Muscle of leg (tissue), 11 donors: Measurements from ENCODE around the gene EME2. TPM values are rescaled to one million over a fixed set of nuclear protein-coding genes. Genes with fewer than 3 reads are reported as not detected.

ENCODE experiments used
- DNase-seq: peaks from one replicate; pipeline ENCODE4 v3.0.0; 2013
- H3K27ac ChIP-seq: one replicate; pipeline ENCODE4 v1.5.1; 2013; ENCODE audit warnings: mild to moderate bottlenecking, low read length, control low read depth
- H3K27me3 ChIP-seq: one replicate; pipeline ENCODE4 v1.6.1; 2013; ENCODE audit warnings: low read length; ENCODE audit not compliant: control insufficient read depth, insufficient read depth
- H3K36me3 ChIP-seq: one replicate; pipeline ENCODE4 v1.6.1; 2013; ENCODE audit warnings: low read length; ENCODE audit not compliant: control insufficient read depth, insufficient read depth
- H3K4me1 ChIP-seq: one replicate; pipeline ENCODE4 v1.6.1; 2013; ENCODE audit warnings: low read length; ENCODE audit not compliant: control insufficient read depth, insufficient read depth
- H3K4me3 ChIP-seq: one replicate; pipeline ENCODE4 v1.5.1; 2013; ENCODE audit warnings: low read length, control low read depth
- H3K9me3 ChIP-seq: replicated peaks from 2 replicates; pipeline ENCODE4 v1.6.1; 2013; ENCODE audit warnings: low read depth, low read length; ENCODE audit not compliant: control insufficient read depth
- WGBS: methylation state at CpG from one replicate; pipeline ENCODE4 v1.1.5; 2013; ENCODE audit warnings: missing lambda C conversion rate; ENCODE audit not compliant: insufficient coverage; 5-methylcytosine and 5-hydroxymethylcytosine counted together
- polyA plus RNA-seq, 8 donors: library from polyadenylated mRNA; unstranded; fragments of 120-200 nt; gene quantifications; one replicate each; pipeline versions ENCODE4 v1.2.1 to v1.2.3, GENCODE V29; 2013; ENCODE audit warnings: inconsistent platforms in 1 of 8, low replicate concordance in 1 of 8; ENCODE audit not compliant: insufficient read length in 8 of 8, insufficient read depth in 1 of 8
- total RNA-seq: library from RNA; stranded (reverse); fragments of 120-200 nt; gene quantifications from one replicate; pipeline ENCODE4 v1.2.4, GENCODE V29; 2013

The EME2 gene
- total and polyA plus RNA-seq, 9 donors, result 4.0 to 9.7 (median 6.9) TPM

DNA sequence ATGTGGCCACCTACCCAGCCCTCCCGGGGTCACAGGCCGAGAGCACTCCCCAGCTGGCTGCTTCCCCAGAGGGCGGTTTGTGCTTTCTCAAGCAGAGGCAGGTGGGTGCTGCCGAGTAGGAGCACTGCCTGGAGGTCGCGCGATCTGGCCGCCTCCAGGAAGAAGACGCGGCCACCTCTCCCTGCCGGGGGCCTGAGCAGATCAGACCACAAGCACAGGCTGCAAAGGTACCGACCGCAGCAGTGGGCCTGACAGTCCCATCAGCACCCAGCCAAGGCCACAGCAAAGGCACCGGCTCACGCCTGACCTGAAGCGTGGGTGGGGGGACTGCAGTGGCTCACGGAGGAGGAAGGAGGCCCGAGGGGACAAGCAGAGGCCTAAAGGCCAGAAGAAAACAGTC is 36.1 kb downstream of the EME2 start:
- Histone ChIP-seq H3K27me3 (no peaks in the 10 kb centered on the region), H3K9me3 (peaks cover 2% of the 10 kb centered on the region), H3K27ac (no peak overlapping the region), H3K4me3 (no peak overlapping the region), H3K36me3 (peaks cover 46% of the 10 kb centered on the region), H3K4me1 (peaks cover 4% of the 10 kb centered on the region)
- WGBS, result 90% methylated on average over 15 of the region's 18 CpGs
- no peak for DNase-seq

DNA sequence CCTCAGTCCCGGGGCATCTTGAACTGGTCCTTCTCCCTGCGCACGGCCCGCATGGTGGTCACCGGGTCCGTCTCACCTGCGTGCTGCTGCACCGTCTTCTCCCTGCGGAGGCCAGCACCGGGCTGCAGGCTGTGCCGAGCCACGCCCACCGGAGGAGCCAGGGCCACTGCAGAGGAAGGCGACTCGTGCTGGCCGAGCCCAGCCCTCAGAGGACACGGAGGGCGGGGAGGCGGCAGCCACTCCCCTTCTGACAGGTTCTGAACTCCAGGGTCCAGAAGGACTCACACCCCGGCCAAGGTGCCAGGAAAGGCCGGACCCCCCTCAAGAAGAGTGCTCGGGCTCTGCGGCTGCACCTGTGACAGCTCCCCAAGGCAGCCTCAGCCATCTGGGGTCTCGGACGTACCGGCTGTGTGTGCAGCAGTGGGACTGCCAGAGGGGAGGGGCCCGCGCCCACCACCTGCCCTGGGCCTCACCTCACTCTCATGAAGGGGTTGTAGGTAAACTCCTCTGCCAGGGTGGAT is 36.7 kb downstream of the EME2 start:
- H3K27ac ChIP-seq, result no peak overlapping the region
- H3K36me3 ChIP-seq, result peaks cover 46% of the 10 kb centered on the region
- 69% methylated on average over 25 of the region's 28 CpGs for WGBS
- DNase-seq, result no peak
- no peak overlapping the region for H3K4me3 ChIP-seq
- H3K4me1 ChIP-seq, result peaks cover 4% of the 10 kb centered on the region
- peaks cover 2% of the 10 kb centered on the region for H3K9me3 ChIP-seq
- H3K27me3 ChIP-seq, result no peaks in the 10 kb centered on the region

GRCh38 chr16:1810106-1810505 is 37.5 kb downstream of the EME2 start:
- Histone ChIP-seq H3K36me3 (peaks cover 46% of the 10 kb centered on the region), H3K27ac (no peak overlapping the region)

GRCh38 chr16:1810536-1810935 is 37.9 kb downstream of the EME2 start:
- DNase-seq, result no peak

More at GRCh38 chr16:1810106-1810505, 37.5 kb downstream of the EME2 start:
- no peak overlapping the region for H3K4me3 ChIP-seq
- H3K27me3 ChIP-seq, result no peaks in the 10 kb centered on the region
- H3K4me1 ChIP-seq, result peaks cover 4% of the 10 kb centered on the region
- 93% methylated on average over 6 of the region's 16 CpGs for WGBS
- peaks cover 2% of the 10 kb centered on the region for H3K9me3 ChIP-seq
- no peak for DNase-seq

GRCh38 chr16:1812732-1813163 is 40.1 kb downstream of the EME2 start:
- DNase-seq, result peak; percentile 60
- H3K9me3 ChIP-seq, result no peaks in the 10 kb centered on the region
- WGBS, result 10% methylated on average over 2 of the region's 17 CpGs
- H3K27me3 ChIP-seq, result no peaks in the 10 kb centered on the region
- H3K36me3 ChIP-seq, result peaks cover 51% of the 10 kb centered on the region
- H3K4me3 ChIP-seq, result no peak overlapping the region
- H3K27ac ChIP-seq, result no peak overlapping the region
- peaks cover 4% of the 10 kb centered on the region for H3K4me1 ChIP-seq

More at GRCh38 chr16:1810536-1810935, 37.9 kb downstream of the EME2 start:
- H3K9me3 ChIP-seq, result peaks cover 2% of the 10 kb centered on the region
- peaks cover 4% of the 10 kb centered on the region for H3K4me1 ChIP-seq
- peaks cover 50% of the 10 kb centered on the region for H3K36me3 ChIP-seq
- H3K4me3 ChIP-seq, result no peak overlapping the region
- H3K27ac ChIP-seq, result no peak overlapping the region
- no peaks in the 10 kb centered on the region for H3K27me3 ChIP-seq
- WGBS, result 85% methylated on average over 13 of the region's 16 CpGs

DNA sequence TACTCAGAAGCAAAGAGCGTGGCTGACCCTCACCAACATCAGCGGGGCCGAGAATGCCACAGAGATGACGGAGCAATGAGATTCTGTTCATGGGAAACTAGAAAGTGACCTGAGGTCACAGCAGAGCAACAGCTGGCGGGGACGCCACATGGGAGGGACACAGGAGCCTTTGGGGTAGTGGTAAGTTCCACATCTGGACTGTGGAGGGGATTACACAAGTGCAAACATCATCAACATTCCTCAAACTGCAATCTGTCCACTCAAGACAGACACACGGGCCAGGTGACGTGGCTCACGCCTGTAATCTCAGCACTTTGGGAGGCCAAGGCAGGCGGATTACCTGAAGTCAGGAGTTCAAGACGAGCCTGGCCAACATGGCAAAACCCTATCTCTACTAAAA is 42.9 kb downstream of the EME2 start:
- Histone ChIP-seq H3K36me3 (peaks cover 45% of the 10 kb centered on the region), H3K27me3 (no peaks in the 10 kb centered on the region), H3K4me3 (no peak overlapping the region), H3K27ac (no peak overlapping the region), H3K4me1 (peaks cover 4% of the 10 kb centered on the region), H3K9me3 (no peaks in the 10 kb centered on the region)
- 92% methylated on average over 4 of the region's 11 CpGs for WGBS
- DNase-seq, result no peak

GRCh38 chr16:1816396-1817275 is 44.0 kb downstream of the EME2 start:
- H3K9me3 ChIP-seq, result no peaks in the 10 kb centered on the region
- WGBS, result 92% methylated on average over 34 of the region's 40 CpGs

DNA sequence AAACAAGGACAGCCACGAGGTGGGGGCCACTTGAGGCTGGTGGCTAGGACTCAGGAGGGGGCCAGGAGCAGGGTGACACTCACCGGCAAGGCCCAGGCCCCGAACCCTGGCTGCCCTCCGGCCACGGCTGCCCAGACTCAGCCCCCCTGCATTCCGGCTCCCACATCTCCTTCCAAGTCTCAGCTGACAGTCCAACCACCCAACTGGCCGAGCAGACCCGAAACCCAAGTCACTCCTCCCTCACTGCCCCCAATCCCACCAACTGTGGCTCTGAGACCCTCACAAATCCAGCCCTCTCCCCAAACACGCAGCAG is 44.6 kb downstream of the EME2 start:
- Histone ChIP-seq H3K4me1 (peaks cover 4% of the 10 kb centered on the region), H3K27me3 (no peaks in the 10 kb centered on the region), H3K36me3 (peaks cover 54% of the 10 kb centered on the region), H3K27ac (no peak overlapping the region), H3K9me3 (no peaks in the 10 kb centered on the region), H3K4me3 (no peak overlapping the region)
- no peak for DNase-seq
- WGBS, result 94% methylated on average over 9 of the region's 9 CpGs

More at GRCh38 chr16:1816396-1817275, 44.0 kb downstream of the EME2 start:
- peaks cover 49% of the 10 kb centered on the region for H3K36me3 ChIP-seq
- H3K4me1 ChIP-seq, result peaks cover 4% of the 10 kb centered on the region
- H3K27ac ChIP-seq, result no peak overlapping the region
- H3K27me3 ChIP-seq, result no peaks in the 10 kb centered on the region
- DNase-seq, result no peak
- H3K4me3 ChIP-seq, result no peak overlapping the region

- Histone ChIP-seq H3K4me3 (no peak overlapping the region), H3K36me3 (peaks cover 59% of the 10 kb centered on the region), H3K9me3 (no peaks in the 10 kb centered on the region), H3K4me1 (peaks cover 3% of the 10 kb centered on the region), H3K27me3 (no peaks in the 10 kb centered on the region), H3K27ac (no peak overlapping the region)
- no peak for DNase-seq
- WGBS, result 91% methylated on average over 15 of the region's 17 CpGs
Observed at GRCh38 chr16:1817716-1818115, 45.1 kb downstream of the EME2 start.

GRCh38 chr16:1818204-1818872 is 45.7 kb downstream of the EME2 start:
- peaks cover 59% of the 10 kb centered on the region for H3K36me3 ChIP-seq

More at GRCh38 chr16:1818204-1818872, 45.7 kb downstream of the EME2 start:
- WGBS, result 92% methylated on average over 27 of the region's 27 CpGs
- Histone ChIP-seq H3K4me1 (no peaks in the 10 kb centered on the region), H3K27ac (no peak overlapping the region), H3K9me3 (no peaks in the 10 kb centered on the region), H3K27me3 (no peaks in the 10 kb centered on the region), H3K4me3 (no peak overlapping the region)
- no peak for DNase-seq
